Neural progenitor cell (in vitro differentiated cells): ENCODE data around the gene RFX5. TPM values are rescaled to one million over a fixed set of nuclear protein-coding genes. Genes with fewer than 3 reads are reported as not detected.

ENCODE experiments used
- DNase-seq: peaks from one replicate; pipeline ENCODE4 v3.0.0-alpha.2; 2016; ENCODE audit warnings: low spot score
- H2AFZ ChIP-seq: fragments of 200-600 bp; sonication (generic); replicated peaks from 2 replicates; pipeline ENCODE4 v1.6.1; 2016; ENCODE audit warnings: antibody characterized with exemption
- H3F3A ChIP-seq: fragments of 200-600 bp; sonication (generic); 2 replicates; pipeline ENCODE4 v1.6.1; 2016; ENCODE audit warnings: antibody characterized with exemption, low read depth
- H3K27ac ChIP-seq: fragments of 200-600 bp; sonication (generic); 2 replicates; pipeline ENCODE4 v1.5.1; 2016; ENCODE audit warnings: mild to moderate bottlenecking
- H3K27me3 ChIP-seq: fragments of 200-600 bp; sonication (generic); 2 replicates; pipeline ENCODE4 v1.6.1; 2016; ENCODE audit warnings: mild to moderate bottlenecking, moderate library complexity
- H3K36me3 ChIP-seq: fragments of 200-600 bp; sonication (generic); 2 replicates; pipeline ENCODE4 v1.5.1; 2016
- H3K4me1 ChIP-seq: fragments of 200-600 bp; sonication (generic); 2 replicates; pipeline ENCODE4 v1.6.1; 2016; ENCODE audit warnings: mixed run types
- H3K4me2 ChIP-seq: fragments of 200-600 bp; sonication (generic); 2 replicates; pipeline ENCODE4 v1.6.1; 2016
- H3K4me3 ChIP-seq: fragments of 200-600 bp; sonication (generic); 2 replicates; pipeline ENCODE4 v1.5.1; 2016
- H3K79me2 ChIP-seq: fragments of 200-600 bp; sonication (generic); 2 replicates; pipeline ENCODE4 v1.6.1; 2016; ENCODE audit warnings: low read depth
- H3K9ac ChIP-seq: fragments of 200-600 bp; sonication (generic); 2 replicates; pipeline ENCODE4 v1.6.1; 2016
- H3K9me3 ChIP-seq: fragments of 200-600 bp; sonication (generic); 2 replicates; pipeline ENCODE4 v1.5.1; 2016; ENCODE audit warnings: low read depth
- H4K20me1 ChIP-seq: fragments of 200-600 bp; sonication (generic); 2 replicates; pipeline ENCODE4 v1.6.1; 2016; ENCODE audit warnings: low read depth
- H3K27ac Mint-ChIP-seq: 3 replicates; pipeline ENCODE4 v1.8.0; 2021; ENCODE audit warnings: mixed read lengths
- H3K27me3 Mint-ChIP-seq: 2 replicates; pipeline ENCODE4 v1.8.0; 2022; ENCODE audit warnings: low read depth, mild to moderate bottlenecking, inconsistent platforms, moderate library complexity, mixed read lengths; ENCODE audit not compliant: insufficient read depth
- H3K36me3 Mint-ChIP-seq: 3 replicates; pipeline ENCODE4 v1.8.0; 2021; ENCODE audit warnings: mixed read lengths
- H3K4me1 Mint-ChIP-seq: 3 replicates; pipeline ENCODE4 v1.8.0; 2021; ENCODE audit warnings: mixed read lengths
- H3K4me3 Mint-ChIP-seq: 3 replicates; pipeline ENCODE4 v1.8.0; 2021; ENCODE audit warnings: mild to moderate bottlenecking, moderate library complexity, mixed read lengths
- H3K9me3 Mint-ChIP-seq: 3 replicates; pipeline ENCODE4 v1.8.0; 2020; ENCODE audit warnings: mixed read lengths
- CTCF ChIP-seq: fragments of 200-600 bp; sonication (generic); IDR thresholded peaks from 2 replicates; pipeline ENCODE4 v1.5.1; 2017; ENCODE audit warnings: antibody characterized with exemption, mild to moderate bottlenecking
- EZH2 ChIP-seq: fragments of 200-600 bp; sonication (generic); IDR thresholded peaks from 2 replicates; pipeline ENCODE4 v1.6.1; 2017; ENCODE audit warnings: antibody characterized with exemption, mild to moderate bottlenecking, moderate library complexity
- EZH2phosphoT487 ChIP-seq: fragments of 200-600 bp; sonication (generic); IDR thresholded peaks from 2 replicates; pipeline ENCODE4 v1.6.1; 2017; ENCODE audit warnings: antibody characterized with exemption
- total RNA-seq: library from RNA; depleted of rRNA; stranded (reverse); fragments of >200 nt; gene quantifications from 2 replicates; pipeline ENCODE4 v1.2.3, GENCODE V29; 2015; ENCODE audit warnings: low replicate concordance

The RFX5 gene
- total RNA-seq, 1 donor from 2014 or later: 87.5 TPM

- H3K4me3 Mint-ChIP-seq: no peak overlapping the region
- H3K27me3 ChIP-seq: no peaks in the 10 kb centered on the region
- H3K4me1 ChIP-seq: peaks cover 25% of the 10 kb centered on the region
- no peak for TF ChIP-seq EZH2
- TF ChIP-seq CTCF: no peak
- no peak for TF ChIP-seq EZH2phosphoT487
- H3K4me2 ChIP-seq: no peak overlapping the region
- no peak overlapping the region for H3K9ac ChIP-seq
- H3K27ac Mint-ChIP-seq: no peak overlapping the region
- no peaks in the 10 kb centered on the region for H3K36me3 ChIP-seq
- H4K20me1 ChIP-seq: peaks cover 7% of the 10 kb centered on the region
- H3K36me3 Mint-ChIP-seq: peaks cover 36% of the 10 kb centered on the region
- peaks cover 24% of the 10 kb centered on the region for H3F3A ChIP-seq
- peaks cover 33% of the 10 kb centered on the region for H3K4me1 Mint-ChIP-seq
- no peak overlapping the region for H2AFZ ChIP-seq
- H3K27ac ChIP-seq: no peak overlapping the region
- H3K9me3 ChIP-seq: no peaks in the 10 kb centered on the region
- no peak for DNase-seq
- peaks cover 2% of the 10 kb centered on the region for H3K27me3 Mint-ChIP-seq
- no peak overlapping the region for H3K4me3 ChIP-seq
- peaks cover 7% of the 10 kb centered on the region for H3K79me2 ChIP-seq
- H3K9me3 Mint-ChIP-seq: no peaks in the 10 kb centered on the region
These were observed 34.6 kb downstream of the RFX5 start for GRCh38 chr1:151312411-151312810.

GRCh38 chr1:151311589-151312331, 35.3 kb downstream of the RFX5 start:
- Histone ChIP-seq H3K27ac (no peak overlapping the region), H3K4me2 (no peak overlapping the region), H3K79me2 (peaks cover 7% of the 10 kb centered on the region), H3K27me3 (no peaks in the 10 kb centered on the region), H3K4me1 (peaks cover 25% of the 10 kb centered on the region), H3K9ac (no peak overlapping the region), H2AFZ (no peak overlapping the region), H3F3A (peaks cover 24% of the 10 kb centered on the region), H3K9me3 (no peaks in the 10 kb centered on the region), H3K36me3 (no peaks in the 10 kb centered on the region), H4K20me1 (peaks cover 7% of the 10 kb centered on the region), H3K4me3 (no peak overlapping the region)
- DNase-seq: no peak
- Mint-ChIP-seq H3K27me3 (peaks cover 2% of the 10 kb centered on the region), H3K4me1 (peaks cover 33% of the 10 kb centered on the region), H3K27ac (peak overlapping the region; percentile 39), H3K4me3 (peak overlapping the region; percentile 11), H3K36me3 (peaks cover 41% of the 10 kb centered on the region), H3K9me3 (no peaks in the 10 kb centered on the region)
- TF ChIP-seq CTCF: no peak

GRCh38 chr1:151311011-151311410, 36.0 kb downstream of the RFX5 start:
- TF ChIP-seq EZH2: no peak
- no peak for TF ChIP-seq EZH2phosphoT487
- no peak for TF ChIP-seq CTCF
- Histone ChIP-seq H3K27ac (no peak overlapping the region), H3K27me3 (no peaks in the 10 kb centered on the region), H3K36me3 (peaks cover under 1% of the 10 kb centered on the region), H3K4me3 (no peak overlapping the region), H3K4me2 (peak overlapping the region; percentile 46), H2AFZ (no peak overlapping the region), H4K20me1 (peaks cover 7% of the 10 kb centered on the region), H3F3A (peaks cover 24% of the 10 kb centered on the region), H3K9me3 (no peaks in the 10 kb centered on the region), H3K79me2 (peaks cover 7% of the 10 kb centered on the region), H3K4me1 (peaks cover 25% of the 10 kb centered on the region), H3K9ac (no peak overlapping the region)
- Mint-ChIP-seq H3K27me3 (peaks cover 3% of the 10 kb centered on the region), H3K4me3 (peak overlapping the region; percentile 11), H3K36me3 (peaks cover 45% of the 10 kb centered on the region), H3K4me1 (peaks cover 33% of the 10 kb centered on the region), H3K27ac (no peak overlapping the region), H3K9me3 (no peaks in the 10 kb centered on the region)
- DNase-seq: no peak
